T-cell (primary cell): Measurements from ENCODE around the gene OR51D1. TPM values are rescaled to one million over a fixed set of nuclear protein-coding genes. Genes with fewer than 3 reads are reported as not detected.
A peak's percentile ranks its signal among the peaks of the same experiment; 100 is the strongest.

Source experiments
- ATAC-seq, 4 experiments: fragments of 200-7000 bp in 3 of 4; fragments of 150-1000 bp in 1 of 4; cut with Tn5 transposase; replicated peaks in 1 of 4; 1 replicate in 3 of 4; 2 replicates in 1 of 4; pipeline ENCODE4 v1.10.0; 2021; ENCODE audit warnings: moderate library complexity in 3 of 4, mild to moderate bottlenecking in 2 of 4, moderate number of reproducible peaks in 1 of 4
- CTCF ChIA-PET, 2 donors: fragments of 300-600 bp; sonication (Branson Sonifier 250); formaldehyde crosslinking; loops; one replicate each; lab custom pipeline; 2022; ENCODE audit warnings: antibody characterized with exemption in 2 of 2; lab: Charles Lee
- POLR2A ChIA-PET, 2 donors: fragments of 300-600 bp; sonication (Branson Sonifier 250); formaldehyde crosslinking; loops; one replicate each; lab custom pipeline; 2022; ENCODE audit warnings: antibody characterized with exemption in 2 of 2; lab: Charles Lee
- DNase-seq, 35 experiments: peaks; one replicate each; pipeline versions ENCODE4 v3.0.0 to v3.0.0-alpha.2; 2013 to 2023
- H3K27ac ChIP-seq: one replicate; pipeline ENCODE4 v1.5.1; 2013; ENCODE audit warnings: low read length
- H3K27me3 ChIP-seq, 2 experiments: replicated peaks in 1 of 2; 1 replicate in 1 of 2; 2 replicates in 1 of 2; pipeline versions ENCODE4 v1.6.1 to v1.7.0; 2013; ENCODE audit warnings: low read length in 1 of 2, mixed read lengths in 1 of 2; ENCODE audit not compliant: control insufficient read depth in 2 of 2, insufficient read depth in 2 of 2; ENCODE audit errors: extremely low read depth in 1 of 2
- H3K36me3 ChIP-seq, 2 donors: 1 replicate in 1 of 2; 2 replicates in 1 of 2; pipeline versions ENCODE4 v1.6.1 to v1.7.0; 2013; ENCODE audit warnings: low read length in 1 of 2; ENCODE audit not compliant: control insufficient read depth in 2 of 2, insufficient read depth in 1 of 2; ENCODE audit errors: extremely low read depth in 1 of 2
- H3K4me1 ChIP-seq, 2 experiments: 1 replicate in 1 of 2; 2 replicates in 1 of 2; pipeline versions ENCODE4 v1.6.1 to v1.7.0; 2013; ENCODE audit warnings: low read length in 2 of 2, mixed read lengths in 1 of 2; ENCODE audit not compliant: insufficient read depth in 2 of 2, control insufficient read depth in 1 of 2; ENCODE audit errors: extremely low read depth in 1 of 2
- H3K4me3 ChIP-seq, 2 donors: 1 replicate in 1 of 2; 2 replicates in 1 of 2; pipeline versions ENCODE4 v1.5.1 to v1.7.0; 2013; ENCODE audit warnings: mild to moderate bottlenecking in 2 of 2, low read length in 1 of 2, moderate library complexity in 1 of 2; ENCODE audit not compliant: control insufficient read depth in 1 of 2; ENCODE audit errors: extremely low read depth in 1 of 2
- H3K9me3 ChIP-seq: 2 replicates; pipeline ENCODE4 v1.7.0; 2013
- H3K27ac Mint-ChIP-seq, 2 donors: one replicate each; pipeline ENCODE4 v1.8.0; 2020 to 2021; ENCODE audit warnings: mild to moderate bottlenecking in 2 of 2, mixed read lengths in 2 of 2
- H3K27me3 Mint-ChIP-seq, 2 donors: one replicate each; pipeline ENCODE4 v1.8.0; 2021 to 2022; ENCODE audit warnings: mixed read lengths in 2 of 2
- H3K36me3 Mint-ChIP-seq: one replicate; pipeline ENCODE4 v1.8.0; 2021; ENCODE audit warnings: mixed read lengths
- H3K4me1 Mint-ChIP-seq, 3 donors: one replicate each; pipeline ENCODE4 v1.8.0; 2020 to 2022; ENCODE audit warnings: mixed read lengths in 3 of 3, mild to moderate bottlenecking in 1 of 3
- H3K4me3 Mint-ChIP-seq, 3 donors: one replicate each; pipeline ENCODE4 v1.8.0; 2020 to 2022; ENCODE audit warnings: mild to moderate bottlenecking in 3 of 3, mixed read lengths in 3 of 3, moderate library complexity in 3 of 3
- H3K9me3 Mint-ChIP-seq, 3 donors: one replicate each; pipeline ENCODE4 v1.8.0; 2020 to 2022; ENCODE audit warnings: mixed read lengths in 3 of 3
- WGBS: methylation state at CpG from one replicate; pipeline ENCODE4 v1.1.5; 2013; ENCODE audit warnings: missing lambda C conversion rate; ENCODE audit not compliant: insufficient coverage; 5-methylcytosine and 5-hydroxymethylcytosine counted together
- total RNA-seq, 35 experiments: library from RNA in 6 of 35; stranded (reverse) in 6 of 35; fragments of 120-200 nt in 1 of 35; gene quantifications; one replicate each; pipeline versions ENCODE4 v1.2.1 to v1.2.4 and lab custom pipeline; 2013 to 2026

The OR51D1 gene, protein sequence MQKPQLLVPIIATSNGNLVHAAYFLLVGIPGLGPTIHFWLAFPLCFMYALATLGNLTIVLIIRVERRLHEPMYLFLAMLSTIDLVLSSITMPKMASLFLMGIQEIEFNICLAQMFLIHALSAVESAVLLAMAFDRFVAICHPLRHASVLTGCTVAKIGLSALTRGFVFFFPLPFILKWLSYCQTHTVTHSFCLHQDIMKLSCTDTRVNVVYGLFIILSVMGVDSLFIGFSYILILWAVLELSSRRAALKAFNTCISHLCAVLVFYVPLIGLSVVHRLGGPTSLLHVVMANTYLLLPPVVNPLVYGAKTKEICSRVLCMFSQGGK
- total RNA-seq: not detected
- total RNA-seq (2013): not detected
- 0 reads per million in 29 experiments for total RNA-seq (lab: John Stamatoyannopoulos, UW)

DNA sequence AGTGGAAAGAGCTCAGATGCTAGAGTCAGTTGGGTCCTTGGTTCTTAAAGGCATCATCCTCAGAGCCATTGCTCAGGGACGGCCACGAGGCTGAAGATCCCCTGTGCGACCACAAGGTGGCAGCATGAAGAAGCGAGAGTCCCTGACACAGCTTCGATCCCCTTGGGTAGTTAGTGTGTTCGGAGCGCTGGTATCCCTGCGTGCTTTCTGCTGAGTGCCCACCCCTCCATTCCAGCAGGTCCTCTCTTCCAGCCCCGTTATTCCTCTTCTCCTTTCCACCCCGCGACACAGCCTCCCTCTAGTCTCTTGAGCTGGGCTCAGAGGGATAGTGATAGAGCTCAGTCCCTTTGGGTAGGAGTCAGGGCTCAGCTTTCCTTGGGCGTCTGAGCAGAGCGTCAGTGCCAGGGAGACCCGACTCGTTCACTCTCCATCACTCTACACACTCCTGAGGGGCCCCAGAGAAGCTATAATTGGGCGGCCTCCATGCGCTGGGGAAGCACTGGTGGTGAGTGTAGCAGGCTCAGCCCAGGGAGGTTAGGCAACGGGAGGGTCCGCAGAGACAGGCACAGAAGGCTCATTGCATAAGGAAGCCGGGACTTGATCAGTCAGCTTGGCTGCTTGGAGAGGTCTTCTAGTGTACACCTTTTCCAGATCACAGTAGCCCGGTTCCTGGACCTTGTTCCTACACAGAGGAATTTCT, at the start of gene OR51D1:
Gene OR51D1, plus strand, starts transcription at position 516 of the 700 bp plus-strand sequence. CDS start 2,314 bp downstream, outside the sequence.
- Mint-ChIP-seq H3K27ac (no peak within 1 kb of the TSS), H3K4me1 (no peaks in the 10 kb centered on the region), H3K4me3 (no peak within 1 kb of the TSS), H3K9me3 (no peaks in the 10 kb centered on the region), H3K27me3 (peaks cover 2 to 12% of the 10 kb centered on the region in 2 donors), H3K36me3 (no peaks in the 10 kb centered on the region)
- ChIA-PET CTCF (interaction anchor here (0.6 to 2.4 kb wide), 10 partner anchors 8 to 1259 kb away, joined by 3 to 13 read pairs (median 4); no protein-coding TSS in a partner anchor), POLR2A (interaction anchor here (0.6 to 1.0 kb wide), 2 partner anchors 56 to 449 kb away, joined by 3 to 5 read pairs; no protein-coding TSS in a partner anchor)
- no peaks in the 10 kb centered on the region for H3K9me3 ChIP-seq
- no peak within 1 kb of the TSS for H3K4me3 ChIP-seq
- 44% methylated on average over 11 of the region's 21 CpGs for WGBS
- no peak within 1 kb of the TSS for H3K27ac ChIP-seq
- H3K36me3 ChIP-seq: no peaks in the 10 kb centered on the region
- DNase-seq (peak; percentile 23 to 79 (median 55)), ATAC-seq (peak; percentile 81 to 86 (median 86))
- H3K4me1 ChIP-seq: peaks cover 0 to 6% of the 10 kb centered on the region in 2 experiments
- H3K27me3 ChIP-seq: peaks cover 0 to 15% of the 10 kb centered on the region in 2 experiments

DNA sequence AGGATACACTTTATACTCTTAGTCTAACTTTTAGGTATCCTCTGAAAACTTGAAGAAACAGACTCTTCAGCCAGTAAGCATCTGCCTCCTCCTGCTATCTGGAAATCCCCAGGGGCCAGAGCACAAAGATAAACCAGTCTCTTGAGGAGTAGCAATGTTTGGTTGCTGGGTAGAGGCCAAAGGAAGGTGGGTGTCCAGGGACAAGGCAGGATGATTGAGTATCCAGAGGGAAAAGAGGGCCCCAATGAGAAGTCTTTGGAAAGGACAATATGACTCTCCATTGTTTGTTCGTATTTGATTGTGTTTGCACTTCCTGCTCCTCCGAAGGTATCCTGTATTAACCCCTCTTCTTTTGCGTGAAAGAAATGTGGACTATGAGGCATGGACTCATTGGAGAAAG, 48.3 kb upstream of the OR51D1 start:
- DNase-seq: no peak
- ChIA-PET CTCF (no interaction called here), POLR2A (no interaction called here)
- Mint-ChIP-seq H3K4me3 (no peak overlapping the region), H3K9me3 (no peaks in the 10 kb centered on the region), H3K27ac (no peak overlapping the region), H3K27me3 (peaks cover 5 to 19% of the 10 kb centered on the region in 2 donors), H3K4me1 (no peaks in the 10 kb centered on the region), H3K36me3 (peaks cover 4% of the 10 kb centered on the region)
- Histone ChIP-seq H3K27me3 (peaks cover 0 to 2% of the 10 kb centered on the region in 2 experiments), H3K27ac (no peak overlapping the region), H3K4me3 (no peak overlapping the region), H3K4me1 (no peaks in the 10 kb centered on the region), H3K9me3 (no peaks in the 10 kb centered on the region), H3K36me3 (no peaks in the 10 kb centered on the region)
- no CpG with 5 or more reads among the region's 3 CpGs for WGBS
- ATAC-seq: no peak

DNA sequence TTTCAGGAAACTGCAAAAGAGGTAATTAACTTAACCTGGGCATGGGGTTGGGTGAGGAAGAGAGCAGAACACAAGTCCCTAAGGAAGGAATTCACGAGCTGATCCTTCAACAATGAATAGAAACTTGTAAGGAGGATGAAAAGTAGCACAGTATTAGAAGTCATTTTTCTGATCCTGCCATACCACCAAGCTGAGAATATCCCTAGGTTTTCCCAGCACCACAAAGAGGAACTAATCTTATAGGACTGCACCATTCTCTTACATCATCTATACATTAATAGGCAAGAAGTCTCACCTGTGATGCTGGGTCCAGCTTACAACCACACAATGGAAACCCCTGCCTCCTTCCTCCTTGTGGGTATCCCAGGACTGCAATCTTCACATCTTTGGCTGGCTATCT, 43.5 kb upstream of the OR51D1 start, which contains the start of gene OR52I1:
Gene OR52I1, plus strand, starts transcription at position 301 of the 400 bp plus-strand sequence. Its CDS starts 0 bp downstream, at position 301.
- WGBS: no CpG with 5 or more reads among the region's 1 CpG
- no peak within 1 kb of the TSS for H3K4me3 ChIP-seq
- no peaks in the 10 kb centered on the region for H3K4me1 ChIP-seq
- H3K27ac ChIP-seq: no peak within 1 kb of the TSS
- peaks cover 5 to 6% of the 10 kb centered on the region in 2 donors for H3K36me3 ChIP-seq
- no peaks in the 10 kb centered on the region for H3K27me3 ChIP-seq
- H3K9me3 Mint-ChIP-seq: no peaks in the 10 kb centered on the region
- peaks cover 37% of the 10 kb centered on the region for H3K36me3 Mint-ChIP-seq
- H3K4me3 Mint-ChIP-seq: no peak within 1 kb of the TSS
- no peaks in the 10 kb centered on the region for H3K27me3 Mint-ChIP-seq
- POLR2A ChIA-PET: no interaction called here
- ATAC-seq (no peak), DNase-seq (no peak)
- H3K4me1 Mint-ChIP-seq: peaks cover 0 to 2% (median 0%) of the 10 kb centered on the region in 3 donors
- no peaks in the 10 kb centered on the region for H3K9me3 ChIP-seq
- CTCF ChIA-PET: no interaction called here
- H3K27ac Mint-ChIP-seq: no peak within 1 kb of the TSS

DNA sequence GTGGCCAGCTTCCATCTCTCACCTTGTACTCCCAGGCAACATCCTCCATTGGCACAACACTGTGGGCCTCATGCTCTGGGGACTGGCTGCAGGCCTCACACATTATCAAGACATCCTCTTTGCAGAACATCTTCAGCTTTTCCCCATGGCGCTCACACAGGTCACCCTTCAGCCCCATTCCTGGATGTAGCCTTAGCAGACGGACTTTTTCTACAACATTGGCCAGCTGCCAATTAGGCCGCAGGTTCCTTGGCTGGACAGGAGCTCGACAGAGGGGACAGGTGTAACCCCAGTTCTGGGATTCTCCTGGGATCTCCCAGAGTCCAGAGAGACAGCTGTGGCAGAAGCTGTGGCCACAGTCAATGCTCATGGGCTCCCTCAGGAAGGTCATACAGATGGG, 32.2 kb upstream of the OR51D1 start:
- Mint-ChIP-seq H3K9me3 (peaks cover 0 to 7% (median 0%) of the 10 kb centered on the region in 3 donors), H3K4me1 (peaks cover 42 to 52% (median 44%) of the 10 kb centered on the region in 3 donors), H3K4me3 (no peak overlapping the region), H3K36me3 (peaks cover 45% of the 10 kb centered on the region), H3K27ac (no peak overlapping the region), H3K27me3 (no peaks in the 10 kb centered on the region)
- Histone ChIP-seq H3K9me3 (no peaks in the 10 kb centered on the region), H3K4me3 (no peak overlapping the region), H3K27me3 (no peaks in the 10 kb centered on the region), H3K36me3 (peaks cover 12 to 46% of the 10 kb centered on the region in 2 donors), H3K4me1 (peaks cover 11 to 13% of the 10 kb centered on the region in 2 experiments), H3K27ac (no peak overlapping the region)
- WGBS: 96% methylated on average over 4 of the region's 4 CpGs
- no peak for DNase-seq
- ChIA-PET CTCF (interaction anchor here in 1 of 2 donors (0.6 kb wide), 1 partner anchor 142 kb away, joined by 3 read pairs; no protein-coding TSS in a partner anchor), POLR2A (no interaction called here)
- no peak for ATAC-seq

DNA sequence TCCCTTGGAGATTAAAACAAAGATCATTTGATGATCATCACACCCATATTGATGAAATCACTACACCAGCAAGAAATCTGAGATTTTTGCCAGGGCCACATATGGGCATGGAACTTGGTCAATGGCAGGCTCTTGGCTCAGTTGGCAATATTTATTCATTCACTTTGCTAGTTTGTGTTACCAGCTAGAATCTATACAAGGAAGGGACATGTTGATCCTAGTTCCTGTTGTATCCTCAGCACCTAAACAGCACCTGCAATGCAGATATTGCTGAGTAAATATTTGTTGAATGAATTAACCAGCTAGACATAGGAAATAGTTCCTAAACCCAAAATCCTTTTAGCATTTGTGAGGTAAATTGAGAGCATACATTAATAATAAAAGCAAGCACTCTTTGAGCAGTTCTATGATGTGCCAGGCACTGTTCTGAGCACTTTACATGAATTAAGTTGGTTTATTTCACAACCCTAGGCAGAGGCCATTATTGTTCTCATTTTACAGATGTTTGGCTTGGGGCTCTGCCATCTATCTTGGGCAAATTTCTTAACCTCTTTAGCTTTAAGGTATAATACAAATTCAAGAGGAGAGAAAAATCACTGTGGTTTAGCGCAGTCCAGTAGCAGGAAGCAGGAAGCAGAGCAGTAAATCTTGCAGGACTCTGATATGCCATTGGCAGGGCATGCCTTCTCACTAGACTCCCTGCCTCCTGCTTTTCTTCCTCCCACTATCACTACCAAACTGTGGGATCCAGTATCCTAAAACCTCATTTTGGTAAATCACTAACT, 30.9 kb upstream of the OR51D1 start:
- peak overlapping the region; percentile 86 to 93 for H3K27ac Mint-ChIP-seq
- peaks cover 32% of the 10 kb centered on the region for H3K36me3 Mint-ChIP-seq
- Histone ChIP-seq H3K27me3 (no peaks in the 10 kb centered on the region), H3K27ac (no peak overlapping the region), H3K36me3 (peaks cover 6 to 32% of the 10 kb centered on the region in 2 donors), H3K4me3 (peak overlapping the region in 1 of 2 donors; percentile 94), H3K9me3 (no peaks in the 10 kb centered on the region), H3K4me1 (peaks cover 14 to 17% of the 10 kb centered on the region in 2 experiments)
- no peak for DNase-seq
- no CpG with 5 or more reads among the region's 1 CpG for WGBS
- H3K4me1 Mint-ChIP-seq: peaks cover 50 to 58% (median 50%) of the 10 kb centered on the region in 3 donors
- peak overlapping the region; percentile 92 to 94 (median 92) for H3K4me3 Mint-ChIP-seq
- ChIA-PET CTCF (interaction anchor here in 1 of 2 donors (1.1 kb wide), 1 partner anchor 25 kb away, joined by 3 read pairs; no protein-coding TSS in a partner anchor), POLR2A (no interaction called here)
- peaks cover 0 to 7% (median 0%) of the 10 kb centered on the region in 3 donors for H3K9me3 Mint-ChIP-seq
- no peaks in the 10 kb centered on the region for H3K27me3 Mint-ChIP-seq
- ATAC-seq: no peak
